HepG2 (cell line): ENCODE measurements around the gene TMEM41A. TPM values are rescaled to one million over a fixed set of nuclear protein-coding genes. Genes with fewer than 3 reads are reported as not detected.

Experiments
- ATAC-seq: fragments of 200-7000 bp; cut with Tn5 transposase; 3 replicates; pipeline ENCODE4 v1.9.1; 2020; ENCODE audit warnings: mild to moderate bottlenecking, moderate library complexity
- BruUV-seq: library from RNA; stranded (reverse); fragments of 400-500 nt; replicated peaks from 2 replicates; lab custom pipeline; 2021; lab: Mats Ljungman, UMichigan
- CTCF ChIA-PET: fragments of 300-600 bp; formaldehyde crosslinking; extraction: SDS; loops from one replicate; lab custom pipeline; 2021; ENCODE audit warnings: low total read pairs, inconsistent platforms, low intra/inter-chr PET ratio; lab: Yijun Ruan, JAX
- POLR2A ChIA-PET: fragments of 350-600 bp; sonication (Branson Sonifier 250); formaldehyde crosslinking; loops from one replicate; lab custom pipeline; 2020; ENCODE audit warnings: antibody characterized with exemption, inconsistent platforms; lab: Yijun Ruan, JAX
- DNase-seq: peaks from one replicate; pipeline ENCODE4 v3.0.0-alpha.2; 2015; ENCODE audit warnings: low spot score
- FAIRE-seq: peaks from 3 replicates; lab custom pipeline; 2011; peaks lifted over from hg19 to GRCh38; lab: Jason Lieb, UNC
- H2AFZ ChIP-seq: one replicate; pipeline ENCODE4 v1.6.1; 2011; ENCODE audit warnings: low read length, inconsistent platforms
- H3K27ac ChIP-seq: fragments of 300-600 bp; 3 replicates; pipeline ENCODE4 v1.8.0; 2011; ENCODE audit warnings: mixed run types, mild to moderate bottlenecking, mixed read lengths, low read length, inconsistent platforms; ENCODE audit not compliant: insufficient read depth; ENCODE audit errors: extremely low read length
- H3K27me3 ChIP-seq, 2 experiments: fragments of 200-600 bp in 1 of 2; 2 replicates in 1 of 2; 3 replicates in 1 of 2; pipeline versions ENCODE4 v1.6.0 to v1.8.0; 2011; ENCODE audit warnings: low read length in 2 of 2, mild to moderate bottlenecking in 2 of 2, moderate library complexity in 2 of 2, inconsistent platforms in 1 of 2; ENCODE audit not compliant: insufficient read depth in 2 of 2, control insufficient read depth in 1 of 2
- H3K36me3 ChIP-seq, 2 experiments: fragments of 200-600 bp in 1 of 2; replicated peaks in 1 of 2; 2 replicates in 1 of 2; 3 replicates in 1 of 2; pipeline versions ENCODE4 v1.5.1 to v1.8.0; 2011; ENCODE audit warnings: low read length in 2 of 2, inconsistent platforms in 1 of 2; ENCODE audit not compliant: insufficient read depth in 2 of 2, control insufficient read depth in 1 of 2
- H3K4me1 ChIP-seq: 2 replicates; pipeline ENCODE4 v1.5.1; 2012; ENCODE audit warnings: low read length, inconsistent platforms; ENCODE audit not compliant: insufficient read depth
- H3K4me2 ChIP-seq: 2 replicates; pipeline ENCODE4 v1.6.0; 2011; ENCODE audit warnings: low read depth, low read length, inconsistent platforms
- H3K4me3 ChIP-seq, 3 experiments: fragments of 200-600 bp in 1 of 3; sonication (generic), shearing (Covaris generic) in 1 of 3; replicated peaks in 1 of 3; 2 replicates each; pipeline ENCODE4 v1.5.1; 2011 to 2016; ENCODE audit warnings: low read length in 3 of 3, inconsistent platforms in 2 of 3, low read depth in 2 of 3, mild to moderate bottlenecking in 2 of 3, control low read depth in 1 of 3, mixed read lengths in 1 of 3; ENCODE audit not compliant: insufficient read depth in 1 of 3
- H3K79me2 ChIP-seq: one replicate; pipeline ENCODE4 v1.6.1; 2011; ENCODE audit warnings: low read length, inconsistent platforms; ENCODE audit not compliant: insufficient read depth
- H3K9ac ChIP-seq: 2 replicates; pipeline ENCODE4 v1.6.0; 2011; ENCODE audit warnings: mild to moderate bottlenecking, low read depth, low read length, inconsistent platforms; ENCODE audit not compliant: insufficient read depth
- H3K9me3 ChIP-seq: 2 replicates; pipeline ENCODE4 v1.5.1; 2012; ENCODE audit warnings: mild to moderate bottlenecking, low read length
- H4K20me1 ChIP-seq: 2 replicates; pipeline ENCODE4 v1.6.0; 2011; ENCODE audit warnings: inconsistent platforms, mild to moderate bottlenecking, low read length, moderate library complexity; ENCODE audit not compliant: insufficient read depth
- EEA1 ChIP-seq: sonication (generic); formaldehyde crosslinking; IDR thresholded peaks from 2 replicates; pipeline ENCODE4 v1.5.1; 2020; ENCODE audit warnings: mild to moderate bottlenecking, missing genetic modification reagents, borderline replicate concordance
- FOXA3 ChIP-seq: IDR thresholded peaks from 2 replicates; pipeline ENCODE4 v1.6.1; 2016; ENCODE audit warnings: missing genetic modification reagents, missing compliant biosample characterization
- HNRNPK ChIP-seq: fragments of 200-400 bp; formaldehyde crosslinking; IDR thresholded peaks from 2 replicates; pipeline ENCODE4 v1.6.1; 2018; ENCODE audit warnings: low read length, low read depth, moderate library complexity, mild to moderate bottlenecking; ENCODE audit not compliant: poor library complexity, severe bottlenecking
- ZNF205 ChIP-seq: IDR thresholded peaks from 2 replicates; pipeline ENCODE4 v1.6.1; 2018; ENCODE audit warnings: missing biosample characterization, missing genetic modification reagents
- ZNF333 ChIP-seq: sonication (generic); formaldehyde crosslinking; IDR thresholded peaks from 2 replicates; pipeline ENCODE4 v1.4.0; 2020; ENCODE audit warnings: mild to moderate bottlenecking, missing genetic modification reagents, borderline replicate concordance
- ZNF33B ChIP-seq: sonication (generic); formaldehyde crosslinking; IDR thresholded peaks from 2 replicates; pipeline ENCODE4 v1.5.1; 2020; ENCODE audit warnings: mild to moderate bottlenecking, missing genetic modification reagents
- WGBS: methylation state at CpG from one replicate; pipeline ENCODE4 v1.1.6; 2017; ENCODE audit warnings: low lambda C conversion rate; 5-methylcytosine and 5-hydroxymethylcytosine counted together
- in situ Hi-C: cut with HindIII; loops from 2 replicates; pipeline ENCODE4 v1.10.0; 2017; ENCODE audit warnings: low pct_unique_long_range_greater_than_20kb; ENCODE audit not compliant: extremely low pct_ligation_motif_present
- intact Hi-C: fragments of 100-400 bp; cut with micrococcal nuclease; formaldehyde crosslinking; loops from one replicate; pipeline ENCODE4 v1.10.0; 2022; ENCODE audit not compliant: unreplicated experiment
- polyA plus RNA-seq, 8 experiments: library from polyadenylated mRNA; depleted of rRNA in 3 of 8; stranded (reverse) in 7 of 8; unstranded in 1 of 8; fragments of >200 nt; fragmentation: Illumina TruSeq in 4 of 8; extraction: Trizol in 4 of 8; gene quantifications; 2 replicates each; pipeline versions ENCODE4 v1.2.1 to v1.2.3, GENCODE V29; 2011 to 2016; ENCODE audit warnings: low read depth in 4 of 8, missing spikeins in 1 of 8, mixed read lengths in 1 of 8; ENCODE audit not compliant: insufficient read depth in 1 of 8
- total RNA-seq, 5 experiments: library from RNA; depleted of rRNA; stranded (reverse); fragments of >200 nt; fragmentation: Illumina TruSeq; extraction: Trizol; gene quantifications; 2 replicates each; pipeline ENCODE4 v1.2.3, GENCODE V29; 2016; ENCODE audit warnings: low read depth in 1 of 5
- TF ChIP-seq, protein P1 (sequence below): sonication (generic); formaldehyde crosslinking; IDR thresholded peaks from 2 replicates; pipeline ENCODE4 v1.4.0; 2020; ENCODE audit warnings: missing genetic modification reagents, borderline replicate concordance

The TMEM41A gene
- total and polyA plus RNA-seq, 2 of the 13 experiments (the other 11 are each of a cell fraction or from before 2014, with no cell fraction given) = 30.0 to 40.0 TPM

DNA sequence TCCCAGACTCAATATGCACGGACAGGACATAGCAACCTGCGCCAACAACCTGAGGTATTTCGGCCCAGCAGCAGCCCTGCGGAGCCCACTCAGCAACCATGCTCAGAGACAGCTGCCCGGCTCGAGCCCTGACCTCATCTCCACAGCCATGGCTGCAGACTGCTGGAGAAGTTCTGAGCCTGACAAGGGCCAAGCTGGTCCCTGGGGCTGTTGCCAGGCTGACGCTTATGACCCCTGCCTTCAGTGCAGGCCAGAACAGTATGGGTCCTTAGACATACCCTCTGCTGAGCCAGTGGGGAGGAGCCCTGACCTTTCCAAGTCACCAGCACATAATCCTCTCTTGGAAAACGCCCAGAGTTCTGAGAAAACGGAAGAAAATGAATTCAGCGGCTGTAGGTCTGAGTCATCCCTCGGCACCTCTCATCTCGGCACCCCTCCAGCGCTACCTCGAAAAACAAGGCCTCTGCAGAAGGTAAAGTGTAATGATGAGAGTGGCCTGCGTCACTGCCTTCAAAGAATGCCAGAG, 25.5 kb downstream of the TMEM41A start (continued):
- TF ChIP-seq, protein P1, sequence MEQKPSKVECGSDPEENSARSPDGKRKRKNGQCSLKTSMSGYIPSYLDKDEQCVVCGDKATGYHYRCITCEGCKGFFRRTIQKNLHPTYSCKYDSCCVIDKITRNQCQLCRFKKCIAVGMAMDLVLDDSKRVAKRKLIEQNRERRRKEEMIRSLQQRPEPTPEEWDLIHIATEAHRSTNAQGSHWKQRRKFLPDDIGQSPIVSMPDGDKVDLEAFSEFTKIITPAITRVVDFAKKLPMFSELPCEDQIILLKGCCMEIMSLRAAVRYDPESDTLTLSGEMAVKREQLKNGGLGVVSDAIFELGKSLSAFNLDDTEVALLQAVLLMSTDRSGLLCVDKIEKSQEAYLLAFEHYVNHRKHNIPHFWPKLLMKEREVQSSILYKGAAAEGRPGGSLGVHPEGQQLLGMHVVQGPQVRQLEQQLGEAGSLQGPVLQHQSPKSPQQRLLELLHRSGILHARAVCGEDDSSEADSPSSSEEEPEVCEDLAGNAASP = no peak
- no peak for TF ChIP-seq HNRNPK
- TF ChIP-seq EEA1 (CRISPR knock-in tag) = no peak

DNA sequence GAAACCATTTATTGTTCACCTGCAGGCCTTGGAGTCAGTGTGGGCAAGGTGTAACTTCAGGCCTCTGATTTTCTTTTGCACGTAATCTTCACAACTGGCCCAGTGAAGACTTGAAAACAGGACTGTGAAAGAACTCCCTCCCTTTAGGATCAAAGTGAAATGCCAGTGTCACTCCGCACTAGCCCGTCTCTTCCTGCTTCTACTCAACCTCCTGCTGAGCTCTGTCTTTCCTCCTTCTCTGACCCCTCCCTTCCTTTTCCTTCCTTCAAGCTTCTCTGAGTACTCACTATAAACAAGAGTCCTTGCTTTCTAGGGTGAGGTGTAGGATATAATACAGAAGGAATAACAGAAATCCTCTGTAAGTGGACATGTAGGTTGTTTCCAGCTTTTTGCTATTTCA, 28.5 kb downstream of the TMEM41A start:
- Histone ChIP-seq H3K27me3 (no peaks in the 10 kb centered on the region), H3K36me3 (peaks cover 18 to 69% of the 10 kb centered on the region in 2 experiments), H4K20me1 (no peaks in the 10 kb centered on the region; the same call in 1 of the 2 replicates), H3K27ac (no peak overlapping the region), H3K4me2 (no peak overlapping the region), H3K4me1 (no peaks in the 10 kb centered on the region), H2AFZ (no peak overlapping the region), H3K9ac (no peak overlapping the region), H3K4me3 (no peak overlapping the region), H3K9me3 (no peaks in the 10 kb centered on the region), H3K79me2 (no peaks in the 10 kb centered on the region)
- ATAC-seq (no peak), FAIRE-seq (no peak), DNase-seq (no peak)
- intact Hi-C loops (no loop called here), in situ Hi-C loops (no loop called here)
- CTCF ChIA-PET = no interaction called here
- WGBS = 97% methylated on average over 3 of the region's 3 CpGs
- POLR2A ChIA-PET = no interaction called here
- TF ChIP-seq ZNF33B (CRISPR knock-in tag) = no peak
- TF ChIP-seq ZNF205 (CRISPR knock-in tag) = no peak
- no peak for TF ChIP-seq FOXA3 (CRISPR knock-in tag)
- no peak for TF ChIP-seq ZNF333 (CRISPR knock-in tag)
- no TSS peak for BruUV-seq
